ENCODE measurements around the gene PPARD.

Gene PPARD

GRCh38 chr6:35445691-35446090, 103.3 kb downstream of the PPARD start:
- TF ChIP-seq CTCF (IDR thresholded peaks at IDR 0.05; ENCODE audit: insufficient read depth, missing control alignments) = no peak
- no peak for FAIRE-seq
- DNase-seq (ENCODE audit: insufficient read length, low spot score) = no peak

- no peak for TF ChIP-seq CTCF (IDR thresholded peaks at IDR 0.05; ENCODE audit: insufficient read depth, missing control alignments)
- DNase-seq (ENCODE audit: insufficient read length, low spot score) (no peak), FAIRE-seq (no peak)
Observed at GRCh38 chr6:35448191-35448590, 105.8 kb downstream of the PPARD start.

DNA sequence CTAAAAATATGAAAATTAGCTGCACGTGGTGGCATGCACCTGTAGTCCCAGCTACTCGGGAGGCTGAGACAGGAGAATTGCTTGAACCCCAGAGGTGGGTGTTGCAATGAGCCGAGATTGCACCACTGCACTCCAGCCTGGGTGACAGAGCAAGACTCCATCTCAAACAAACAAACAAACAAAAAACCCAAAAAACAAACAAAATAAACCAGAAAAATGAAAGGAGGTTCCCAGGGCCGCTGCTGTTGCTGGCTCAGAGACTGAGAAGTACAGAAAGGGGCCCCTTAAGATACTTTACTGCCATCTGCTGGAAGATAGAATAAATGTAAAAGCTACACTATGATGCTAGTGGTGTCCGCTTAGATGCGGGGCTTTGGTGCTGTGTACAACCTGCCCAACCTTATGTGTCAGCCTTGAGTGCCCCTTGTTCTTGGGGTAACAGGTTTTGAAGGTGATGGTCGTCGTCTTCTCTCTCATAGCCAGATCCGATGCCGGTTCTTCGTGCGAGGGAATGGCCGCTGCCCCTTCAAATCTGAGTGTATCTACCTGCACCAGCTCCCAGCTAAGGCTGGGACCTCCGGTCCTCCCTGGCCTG, 107.0 kb downstream of the PPARD start:
- no peak for FAIRE-seq
- peak; percentile 72 for TF ChIP-seq CTCF (IDR thresholded peaks at IDR 0.05; ENCODE audit: insufficient read depth, missing control alignments)
- peak; percentile 75 for DNase-seq (ENCODE audit: insufficient read length, low spot score)

DNA sequence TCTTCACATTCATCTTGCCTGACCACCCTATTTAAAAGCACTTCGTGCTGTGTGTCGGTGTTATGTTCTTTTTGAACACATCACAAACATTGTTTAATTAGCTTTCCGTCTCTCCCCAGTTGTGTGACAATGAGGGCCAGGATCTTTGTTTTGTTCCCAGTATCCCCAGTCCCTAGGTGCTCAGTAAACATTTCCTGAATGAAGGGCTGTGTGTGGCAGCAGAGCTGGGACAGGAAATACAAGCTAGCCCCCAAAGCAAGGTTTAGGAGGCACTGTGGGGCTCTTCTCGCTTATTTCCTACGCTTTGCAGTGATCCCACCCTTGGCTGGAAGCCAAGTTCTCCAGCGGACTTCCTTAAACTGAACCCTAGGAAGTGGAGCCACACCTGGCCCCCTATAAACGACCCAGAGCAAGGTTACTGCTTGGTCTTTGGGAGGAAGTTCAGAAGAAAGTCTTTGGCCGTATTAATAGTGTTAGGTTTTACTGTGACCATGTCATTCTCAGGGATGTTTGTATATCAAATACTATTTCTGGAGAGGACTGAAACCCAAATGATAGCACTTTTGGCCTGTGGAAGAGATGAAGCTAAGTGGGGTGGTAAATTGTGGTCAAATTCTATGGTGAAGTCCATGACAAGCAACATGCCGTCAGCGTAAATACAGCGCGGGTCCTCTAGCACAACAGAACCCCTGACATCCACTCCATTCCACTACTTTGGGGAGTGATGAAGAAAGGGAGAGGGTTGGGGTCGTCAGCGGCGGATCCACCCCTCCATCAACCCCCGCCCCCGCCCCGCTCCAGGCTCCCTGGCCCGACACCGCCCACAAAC, 109.2 kb downstream of the PPARD start:
- DNase-seq (ENCODE audit: insufficient read length, low spot score) = no peak
- TF ChIP-seq CTCF (IDR thresholded peaks at IDR 0.05; ENCODE audit: insufficient read depth, missing control alignments) = no peak
- FAIRE-seq = no peak

DNA sequence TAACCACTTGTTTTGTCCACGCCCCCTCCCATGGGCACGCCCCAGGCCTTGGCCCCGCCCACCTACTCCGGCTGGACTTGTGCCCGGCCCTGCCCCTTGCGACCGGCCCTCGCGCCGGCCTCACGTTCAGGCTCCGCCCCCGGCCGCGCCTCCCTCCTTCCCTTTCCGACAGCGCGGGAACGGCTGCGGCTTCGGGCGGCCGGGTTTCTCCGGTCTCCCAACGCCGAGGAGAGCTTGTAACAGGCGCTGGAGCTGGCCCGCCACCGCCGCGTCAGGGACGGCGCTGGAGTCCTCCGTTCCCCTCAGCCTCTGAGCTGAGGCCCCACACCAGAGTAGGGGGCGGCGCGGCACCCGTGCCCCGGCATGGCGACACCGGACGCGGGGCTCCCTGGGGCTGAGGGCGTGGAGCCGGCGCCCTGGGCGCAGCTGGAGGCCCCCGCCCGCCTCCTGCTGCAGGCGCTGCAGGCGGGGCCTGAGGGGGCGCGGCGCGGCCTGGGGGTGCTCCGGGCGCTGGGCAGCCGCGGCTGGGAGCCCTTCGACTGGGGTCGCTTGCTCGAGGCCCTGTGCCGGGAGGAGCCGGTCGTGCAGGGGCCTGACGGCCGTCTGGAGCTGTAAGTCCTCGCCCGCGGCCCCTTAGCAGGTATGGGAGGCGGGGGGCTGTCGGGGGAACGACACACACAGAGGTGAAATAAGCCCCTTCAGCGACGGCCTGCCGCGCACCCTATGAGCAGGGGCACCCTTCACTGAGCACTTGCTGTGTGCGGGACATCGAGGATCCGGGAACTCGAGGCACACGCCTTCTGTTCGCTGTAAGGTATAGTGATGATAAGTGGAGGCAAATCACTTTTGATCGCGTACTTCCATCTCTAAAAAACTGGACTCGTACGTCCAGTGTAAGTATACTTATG, 110.1 kb downstream of the PPARD start, which contains the start of gene FANCE:
Gene FANCE (plus strand): TSS at position 156 of the 908 bp plus-strand sequence. CDS start 208 bp downstream, at position 364.
- DNase-seq (ENCODE audit: insufficient read length, low spot score) = peak; percentile 80
- FAIRE-seq = no peak
- no peak for TF ChIP-seq CTCF (IDR thresholded peaks at IDR 0.05; ENCODE audit: insufficient read depth, missing control alignments)

- no peak for TF ChIP-seq CTCF (IDR thresholded peaks at IDR 0.05; ENCODE audit: insufficient read depth, missing control alignments)
- FAIRE-seq (no peak), DNase-seq (ENCODE audit: insufficient read length, low spot score) (no peak)
Observed at GRCh38 chr6:35453236-35453635, 110.9 kb downstream of the PPARD start.

Data from D721Med (cell line).